Osteocyte (in vitro differentiated cells): ENCODE data around the gene DLGAP4. TPM values are rescaled to one million over a fixed set of nuclear protein-coding genes. Genes with fewer than 3 reads are reported as not detected.

Source experiments
- DNase-seq: peaks from one replicate; pipeline ENCODE4 v3.0.0; 2021; ENCODE audit warnings: mixed read lengths; ENCODE audit not compliant: unreplicated experiment; ENCODE audit errors: extremely low spot score
- H3K27ac Mint-ChIP-seq: one replicate; pipeline ENCODE4 v1.8.0; 2021; ENCODE audit warnings: mild to moderate bottlenecking, mixed read lengths; ENCODE audit not compliant: unreplicated experiment
- H3K27me3 Mint-ChIP-seq: one replicate; pipeline ENCODE4 v1.8.0; 2021; ENCODE audit warnings: mixed read lengths; ENCODE audit not compliant: unreplicated experiment
- H3K36me3 Mint-ChIP-seq: one replicate; pipeline ENCODE4 v1.8.0; 2021; ENCODE audit warnings: mixed read lengths; ENCODE audit not compliant: unreplicated experiment
- H3K4me1 Mint-ChIP-seq: one replicate; pipeline ENCODE4 v1.8.0; 2021; ENCODE audit warnings: mixed read lengths; ENCODE audit not compliant: unreplicated experiment
- H3K4me3 Mint-ChIP-seq: one replicate; pipeline ENCODE4 v1.8.0; 2021; ENCODE audit warnings: mild to moderate bottlenecking, moderate library complexity, mixed read lengths; ENCODE audit not compliant: unreplicated experiment
- H3K9me3 Mint-ChIP-seq: one replicate; pipeline ENCODE4 v1.8.0; 2021; ENCODE audit warnings: mixed read lengths; ENCODE audit not compliant: unreplicated experiment
- total RNA-seq: library from RNA; stranded (reverse); gene quantifications from 2 replicates; pipeline ENCODE4 v1.2.1, GENCODE V29; 2021
- TF ChIP-seq, protein P1 (sequence below): fragments of 200-600 bp; sonication (generic); IDR thresholded peaks from 2 replicates; pipeline ENCODE4 v1.5.0; 2021; ENCODE audit warnings: antibody characterized with exemption, mild to moderate bottlenecking, moderate library complexity

The DLGAP4 gene
- total RNA-seq, 1 donor from 2014 or later, result 134 TPM

DNA sequence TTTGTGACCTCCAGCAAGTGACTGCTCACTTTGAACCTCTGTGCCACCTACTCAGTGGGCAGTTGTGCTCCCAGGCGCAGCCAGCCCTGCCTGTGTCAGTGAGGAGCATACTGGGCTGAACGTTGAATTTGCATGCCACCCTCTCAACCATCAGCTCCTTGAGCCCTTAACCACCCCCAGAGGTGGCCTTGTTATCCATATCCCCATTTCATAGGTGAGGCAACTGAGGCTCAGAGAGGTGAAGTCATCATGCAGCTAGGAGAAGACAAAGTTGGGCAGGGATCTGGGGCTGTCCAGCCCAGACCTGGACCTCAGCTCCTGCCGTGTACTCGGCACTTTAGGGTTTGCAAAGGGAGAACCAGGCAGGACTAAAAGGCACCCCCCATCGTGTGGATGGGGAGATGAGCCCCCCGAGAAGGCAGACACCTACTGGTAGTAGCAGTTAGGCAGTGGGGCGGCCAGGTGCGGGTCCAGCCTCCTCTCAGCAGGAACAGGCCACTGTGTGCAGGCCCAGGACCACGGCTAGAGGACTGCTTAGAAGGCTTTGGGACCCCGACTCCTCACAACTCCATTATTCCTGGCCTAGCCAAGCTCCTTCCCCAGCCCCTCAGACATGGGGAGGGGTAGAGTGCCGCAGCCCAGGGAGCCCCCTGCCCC is 134.4 kb downstream of the DLGAP4 start:
- Mint-ChIP-seq H3K27ac (no peak overlapping the region), H3K9me3 (no peaks in the 10 kb centered on the region), H3K27me3 (peaks cover 7% of the 10 kb centered on the region), H3K4me3 (no peak overlapping the region), H3K4me1 (no peaks in the 10 kb centered on the region), H3K36me3 (no peaks in the 10 kb centered on the region)
- DNase-seq, result no peak
- TF ChIP-seq, protein P1, sequence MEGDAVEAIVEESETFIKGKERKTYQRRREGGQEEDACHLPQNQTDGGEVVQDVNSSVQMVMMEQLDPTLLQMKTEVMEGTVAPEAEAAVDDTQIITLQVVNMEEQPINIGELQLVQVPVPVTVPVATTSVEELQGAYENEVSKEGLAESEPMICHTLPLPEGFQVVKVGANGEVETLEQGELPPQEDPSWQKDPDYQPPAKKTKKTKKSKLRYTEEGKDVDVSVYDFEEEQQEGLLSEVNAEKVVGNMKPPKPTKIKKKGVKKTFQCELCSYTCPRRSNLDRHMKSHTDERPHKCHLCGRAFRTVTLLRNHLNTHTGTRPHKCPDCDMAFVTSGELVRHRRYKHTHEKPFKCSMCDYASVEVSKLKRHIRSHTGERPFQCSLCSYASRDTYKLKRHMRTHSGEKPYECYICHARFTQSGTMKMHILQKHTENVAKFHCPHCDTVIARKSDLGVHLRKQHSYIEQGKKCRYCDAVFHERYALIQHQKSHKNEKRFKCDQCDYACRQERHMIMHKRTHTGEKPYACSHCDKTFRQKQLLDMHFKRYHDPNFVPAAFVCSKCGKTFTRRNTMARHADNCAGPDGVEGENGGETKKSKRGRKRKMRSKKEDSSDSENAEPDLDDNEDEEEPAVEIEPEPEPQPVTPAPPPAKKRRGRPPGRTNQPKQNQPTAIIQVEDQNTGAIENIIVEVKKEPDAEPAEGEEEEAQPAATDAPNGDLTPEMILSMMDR, result no peak

DNA sequence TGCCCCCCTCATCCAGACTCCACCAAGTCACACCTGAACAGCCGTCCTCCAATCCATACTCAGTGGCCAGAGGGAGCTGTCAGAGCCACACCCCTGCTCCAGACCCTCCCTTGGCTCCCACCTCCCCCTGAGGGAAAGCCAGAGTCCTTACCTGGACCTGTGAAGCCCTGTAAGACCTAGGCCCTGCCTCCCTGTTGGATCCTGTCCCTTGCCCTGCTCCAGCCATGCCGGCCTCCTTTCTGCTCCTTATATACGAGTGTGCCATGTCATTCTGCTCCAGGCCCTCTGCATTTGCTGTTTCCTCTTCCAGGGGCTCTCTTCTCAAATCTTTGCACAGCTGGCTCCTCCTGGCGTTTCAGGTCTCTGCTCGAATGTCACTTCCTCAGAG is 134.9 kb downstream of the DLGAP4 start:
- Mint-ChIP-seq H3K9me3 (no peaks in the 10 kb centered on the region), H3K36me3 (no peaks in the 10 kb centered on the region)
- TF ChIP-seq, protein P1, result no peak

GRCh38 chr20:36441416-36441815 is 135.3 kb downstream of the DLGAP4 start:
- TF ChIP-seq, protein P1, result no peak
- Mint-ChIP-seq H3K4me3 (no peak overlapping the region), H3K4me1 (no peaks in the 10 kb centered on the region), H3K36me3 (no peaks in the 10 kb centered on the region), H3K9me3 (no peaks in the 10 kb centered on the region), H3K27me3 (peaks cover 7% of the 10 kb centered on the region), H3K27ac (no peak overlapping the region)
- DNase-seq, result no peak

More for the DNA sequence above, 134.9 kb downstream of the DLGAP4 start:
- Mint-ChIP-seq H3K27me3 (peaks cover 7% of the 10 kb centered on the region), H3K27ac (no peak overlapping the region), H3K4me3 (no peak overlapping the region), H3K4me1 (no peaks in the 10 kb centered on the region)
- no peak for DNase-seq

GRCh38 chr20:36445847-36446246 is 139.7 kb downstream of the DLGAP4 start:
- no peaks in the 10 kb centered on the region for H3K9me3 Mint-ChIP-seq
- no peaks in the 10 kb centered on the region for H3K4me1 Mint-ChIP-seq
- DNase-seq, result no peak
- no peaks in the 10 kb centered on the region for H3K36me3 Mint-ChIP-seq
- no peak overlapping the region for H3K4me3 Mint-ChIP-seq
- TF ChIP-seq, protein P1, result no peak
- no peak overlapping the region for H3K27ac Mint-ChIP-seq
- H3K27me3 Mint-ChIP-seq, result peaks cover 12% of the 10 kb centered on the region

DNA sequence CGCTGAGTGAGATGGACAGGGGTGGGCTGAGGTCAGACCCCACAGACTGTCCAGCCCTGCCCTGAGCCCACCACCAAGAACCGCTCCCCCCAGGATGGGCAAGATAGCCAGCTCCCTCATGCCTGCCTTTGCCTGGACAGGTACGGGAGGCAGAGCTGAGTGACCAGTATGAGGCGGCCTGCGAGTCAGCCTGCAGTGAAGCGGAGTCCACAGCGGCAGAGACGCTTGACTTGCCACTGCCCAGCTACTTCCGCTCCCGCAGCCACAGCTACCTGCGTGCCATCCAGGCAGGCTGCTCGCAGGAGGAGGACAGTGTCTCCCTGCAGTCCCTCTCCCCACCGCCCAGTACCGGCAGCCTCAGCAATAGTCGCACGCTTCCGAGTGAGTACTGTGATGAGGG is 140.4 kb downstream of the DLGAP4 start:
- Mint-ChIP-seq H3K27ac (no peak overlapping the region), H3K4me1 (no peaks in the 10 kb centered on the region), H3K4me3 (no peak overlapping the region), H3K27me3 (peaks cover 14% of the 10 kb centered on the region), H3K9me3 (no peaks in the 10 kb centered on the region), H3K36me3 (no peaks in the 10 kb centered on the region)
- TF ChIP-seq, protein P1, result no peak
- no peak for DNase-seq
